Activated CD8-positive, alpha-beta memory T cell treated with anti-CD3 and anti-CD28 coated beads, Interleukin-2, amount 50 U/mL, for 48 hours (primary cell): Measurements from ENCODE around the gene CHN1.

ENCODE experiments used
- DNase-seq: peaks from one replicate; pipeline ENCODE4 v3.0.0-alpha.2; 2020

The CHN1 gene

GRCh38 chr2:174759381-174760065 is 245.7 kb downstream of the CHN1 start:
- peak; percentile 25 for DNase-seq

- DNase-seq, result no peak
Observed at GRCh38 chr2:174756743-174757142, 248.4 kb downstream of the CHN1 start.

- DNase-seq, result no peak
Observed at GRCh38 chr2:174753038-174753633, 252.0 kb downstream of the CHN1 start.

- no peak for DNase-seq
Observed at GRCh38 chr2:174752403-174753037, 252.7 kb downstream of the CHN1 start.

GRCh38 chr2:174750923-174751441 is 254.2 kb downstream of the CHN1 start:
- no peak for DNase-seq

GRCh38 chr2:174749793-174750192 is 255.4 kb downstream of the CHN1 start:
- DNase-seq, result no peak

- peak; percentile 83 for DNase-seq
Observed at GRCh38 chr2:174748948-174749347, 256.2 kb downstream of the CHN1 start.
